ENCODE measurements around the gene CAPZB.
"Not testable (repeated sequence)": the region's sequence is repeated elsewhere in the genome, so short reads cannot be mapped to it uniquely, and the experiment has no call there.

The CAPZB gene

GRCh38 chr1:19485362-19486187 lies at the start of gene CAPZB:
Gene CAPZB (minus strand): TSS chr1:19485539. CDS start chr1:19485438, 101 bp downstream.
- peak; percentile 96 for DNase-seq

- DNase-seq = no peak
These were observed 48.9 kb upstream of the CAPZB start for GRCh38 chr1:19534281-19534680.

- no peak for DNase-seq
These were observed 48.3 kb upstream of the CAPZB start for GRCh38 chr1:19533626-19534025.

GRCh38 chr1:19532519-19532918 lies 47.2 kb upstream of the CAPZB start:
- no peak for DNase-seq

- DNase-seq = peak; percentile 57
These were observed 44.3 kb upstream of the CAPZB start for GRCh38 chr1:19529664-19530063.

GRCh38 chr1:19528438-19528837 lies 43.1 kb upstream of the CAPZB start:
- DNase-seq = no peak

GRCh38 chr1:19525607-19526545 lies 40.5 kb upstream of the CAPZB start:
- DNase-seq = no peak

GRCh38 chr1:19524791-19525190 lies 39.5 kb upstream of the CAPZB start:
- DNase-seq = no peak

- DNase-seq = not testable (repeated sequence)
These were observed 37.2 kb upstream of the CAPZB start for GRCh38 chr1:19522570-19522969.

- DNase-seq = no peak
These were observed 36.1 kb upstream of the CAPZB start for GRCh38 chr1:19521411-19521810.

GRCh38 chr1:19517017-19517416 lies 31.7 kb upstream of the CAPZB start:
- DNase-seq = no peak

- DNase-seq = no peak
These were observed 29.9 kb upstream of the CAPZB start for GRCh38 chr1:19515201-19515600.

GRCh38 chr1:19514391-19514831 lies 29.1 kb upstream of the CAPZB start:
- DNase-seq = no peak

- no peak for DNase-seq
These were observed 27.2 kb upstream of the CAPZB start for GRCh38 chr1:19512545-19512944.

- no peak for DNase-seq
These were observed 25.8 kb upstream of the CAPZB start for GRCh38 chr1:19511116-19511515.

GRCh38 chr1:19509647-19510046 lies 24.3 kb upstream of the CAPZB start:
- DNase-seq = not testable (repeated sequence)

- DNase-seq = no peak
These were observed 22.2 kb upstream of the CAPZB start for GRCh38 chr1:19507516-19507915.

- DNase-seq = peak; percentile 54
These were observed 20.5 kb upstream of the CAPZB start for GRCh38 chr1:19505693-19506457.

GRCh38 chr1:19504796-19505692 lies 19.7 kb upstream of the CAPZB start:
- no peak for DNase-seq

- not testable (repeated sequence) for DNase-seq
These were observed 16.9 kb upstream of the CAPZB start for GRCh38 chr1:19502284-19502683.

GRCh38 chr1:19499887-19500286 lies 14.5 kb upstream of the CAPZB start:
- DNase-seq = not testable (repeated sequence)

GRCh38 chr1:19497443-19497842 lies 12.1 kb upstream of the CAPZB start:
- DNase-seq = not testable (repeated sequence)

All from right forelimb (tissue), 1 donor.